ENCODE data around the gene SMCP. TPM values are rescaled to one million over a fixed set of nuclear protein-coding genes. Genes with fewer than 3 reads are reported as not detected.

The SMCP gene
- total RNA-seq, 3 donors from 2014 or later: not detected

- no peak overlapping the region for H3K4me3 ChIP-seq
- no peaks in the 10 kb centered on the region for H3K36me3 ChIP-seq (ENCODE audit: low read depth)
- no peak for DNase-seq
- intact Hi-C loops (cut with DNase I, micrococcal nuclease): no loop called here
- no peaks in the 10 kb centered on the region for H3K9me3 ChIP-seq
- ATAC-seq: no peak
- no peak for TF ChIP-seq CTCF (IDR thresholded peaks at IDR 0.05)
- no peaks in the 10 kb centered on the region for H3K4me1 ChIP-seq (ENCODE audit: low read depth)
These were observed 2.2 kb downstream of the SMCP start for GRCh38 chr1:152880316-152880715.

GRCh38 chr1:152880907-152881306, 2.8 kb downstream of the SMCP start:
- Histone ChIP-seq H3K36me3 (ENCODE audit: low read depth) (no peaks in the 10 kb centered on the region), H3K4me1 (ENCODE audit: low read depth) (no peaks in the 10 kb centered on the region), H3K9me3 (no peaks in the 10 kb centered on the region), H3K4me3 (no peak overlapping the region)
- no peak for TF ChIP-seq CTCF (IDR thresholded peaks at IDR 0.05)
- no peak for ATAC-seq
- no peak for DNase-seq
- intact Hi-C loops (cut with DNase I, micrococcal nuclease): no loop called here

GRCh38 chr1:152884085-152884484, 6.0 kb downstream of the SMCP start:
- no peak for DNase-seq
- Histone ChIP-seq H3K9me3 (no peaks in the 10 kb centered on the region), H3K4me3 (no peak overlapping the region), H3K36me3 (ENCODE audit: low read depth) (no peaks in the 10 kb centered on the region), H3K4me1 (ENCODE audit: low read depth) (no peaks in the 10 kb centered on the region)
- ATAC-seq: no peak
- no peak for TF ChIP-seq CTCF (IDR thresholded peaks at IDR 0.05)
- intact Hi-C loops (cut with DNase I, micrococcal nuclease): no loop called here

- ATAC-seq (no peak), DNase-seq (no peak)
- Histone ChIP-seq H3K4me3 (no peak overlapping the region), H3K36me3 (ENCODE audit: low read depth) (no peaks in the 10 kb centered on the region), H3K9me3 (no peaks in the 10 kb centered on the region), H3K4me1 (ENCODE audit: low read depth) (no peaks in the 10 kb centered on the region)
- TF ChIP-seq CTCF (IDR thresholded peaks at IDR 0.05): no peak
- intact Hi-C loops (cut with DNase I, micrococcal nuclease): no loop called here
These were observed 6.4 kb downstream of the SMCP start for GRCh38 chr1:152884506-152884905.

GRCh38 chr1:152884966-152885624, 7.0 kb downstream of the SMCP start:
- intact Hi-C loops (cut with DNase I, micrococcal nuclease): no loop called here
- ATAC-seq: no peak
- Histone ChIP-seq H3K4me1 (ENCODE audit: low read depth) (no peaks in the 10 kb centered on the region), H3K4me3 (no peak overlapping the region), H3K36me3 (ENCODE audit: low read depth) (no peaks in the 10 kb centered on the region), H3K9me3 (no peaks in the 10 kb centered on the region)
- no peak for TF ChIP-seq CTCF (IDR thresholded peaks at IDR 0.05)
- DNase-seq: no peak

GRCh38 chr1:152886085-152886484, 8.0 kb downstream of the SMCP start:
- no peak for TF ChIP-seq CTCF (IDR thresholded peaks at IDR 0.05)
- Histone ChIP-seq H3K4me3 (no peak overlapping the region), H3K9me3 (no peaks in the 10 kb centered on the region), H3K36me3 (ENCODE audit: low read depth) (no peaks in the 10 kb centered on the region), H3K4me1 (ENCODE audit: low read depth) (no peaks in the 10 kb centered on the region)
- ATAC-seq: no peak
- DNase-seq: no peak
- intact Hi-C loops (cut with DNase I, micrococcal nuclease): no loop called here

Measured in mucosa of descending colon (tissue), 3 donors.